ENCODE data around the gene LRRC4B. TPM values are rescaled to one million over a fixed set of nuclear protein-coding genes. Genes with fewer than 3 reads are reported as not detected.

The LRRC4B gene
- total and polyA plus RNA-seq, 12 donors, result 0.42 to 3.0 (median 0.78) TPM

GRCh38 chr19:50522881-50523280, 45.4 kb downstream of the LRRC4B start:
- ATAC-seq, result no peak
- TF ChIP-seq, protein P1, sequence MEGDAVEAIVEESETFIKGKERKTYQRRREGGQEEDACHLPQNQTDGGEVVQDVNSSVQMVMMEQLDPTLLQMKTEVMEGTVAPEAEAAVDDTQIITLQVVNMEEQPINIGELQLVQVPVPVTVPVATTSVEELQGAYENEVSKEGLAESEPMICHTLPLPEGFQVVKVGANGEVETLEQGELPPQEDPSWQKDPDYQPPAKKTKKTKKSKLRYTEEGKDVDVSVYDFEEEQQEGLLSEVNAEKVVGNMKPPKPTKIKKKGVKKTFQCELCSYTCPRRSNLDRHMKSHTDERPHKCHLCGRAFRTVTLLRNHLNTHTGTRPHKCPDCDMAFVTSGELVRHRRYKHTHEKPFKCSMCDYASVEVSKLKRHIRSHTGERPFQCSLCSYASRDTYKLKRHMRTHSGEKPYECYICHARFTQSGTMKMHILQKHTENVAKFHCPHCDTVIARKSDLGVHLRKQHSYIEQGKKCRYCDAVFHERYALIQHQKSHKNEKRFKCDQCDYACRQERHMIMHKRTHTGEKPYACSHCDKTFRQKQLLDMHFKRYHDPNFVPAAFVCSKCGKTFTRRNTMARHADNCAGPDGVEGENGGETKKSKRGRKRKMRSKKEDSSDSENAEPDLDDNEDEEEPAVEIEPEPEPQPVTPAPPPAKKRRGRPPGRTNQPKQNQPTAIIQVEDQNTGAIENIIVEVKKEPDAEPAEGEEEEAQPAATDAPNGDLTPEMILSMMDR (IDR thresholded peaks at IDR 0.05), result no peak
- Histone ChIP-seq H3K4me3 (no peak overlapping the region), H3K27ac (no peak overlapping the region), H3K9me3 (no peaks in the 10 kb centered on the region), H3K4me1 (no peaks in the 10 kb centered on the region), H3K36me3 (no peaks in the 10 kb centered on the region), H3K27me3 (no peaks in the 10 kb centered on the region)
- WGBS, 2 donors, result 90 to 91% methylated on average over 10 of the region's 10 CpGs
- DNase-seq, result no peak
- intact Hi-C loops (cut with DNase I), result no loop called here

GRCh38 chr19:50520822-50521465, 47.3 kb downstream of the LRRC4B start:
- Histone ChIP-seq H3K27me3 (peaks cover 0 to 10% (median 0%) of the 10 kb centered on the region in 7 donors), H3K36me3 (no peaks in the 10 kb centered on the region), H3K4me1 (no peaks in the 10 kb centered on the region), H3K9me3 (no peaks in the 10 kb centered on the region), H3K27ac (no peak overlapping the region), H3K4me3 (no peak overlapping the region)
- DNase-seq, result no peak
- WGBS, 2 donors, result 86 to 88% methylated on average over 17 of the region's 17 CpGs
- intact Hi-C loops (cut with DNase I), result no loop called here
- TF ChIP-seq, protein P1 (IDR thresholded peaks at IDR 0.05), result no peak
- no peak for ATAC-seq

- Histone ChIP-seq H3K9me3 (no peaks in the 10 kb centered on the region), H3K27me3 (peaks cover 0 to 13% (median 0%) of the 10 kb centered on the region in 7 donors), H3K4me3 (no peak overlapping the region), H3K27ac (no peak overlapping the region), H3K36me3 (no peaks in the 10 kb centered on the region), H3K4me1 (no peaks in the 10 kb centered on the region)
- ATAC-seq, result no peak
- intact Hi-C loops (cut with DNase I), result loop anchor here in 1 of 10 donors (10.0 kb wide), 1 partner anchor 286 kb away; no protein-coding TSS in a partner anchor
- TF ChIP-seq, protein P1 (IDR thresholded peaks at IDR 0.05), result no peak
- 97 to 98% methylated on average over 40 of the region's 40 CpGs for WGBS, 2 donors
- DNase-seq, result no peak
Observed at GRCh38 chr19:50519006-50519575, 49.1 kb downstream of the LRRC4B start.

- DNase-seq (no peak), ATAC-seq (no peak)
- Histone ChIP-seq H3K27ac (no peak overlapping the region), H3K4me1 (no peaks in the 10 kb centered on the region), H3K36me3 (no peaks in the 10 kb centered on the region), H3K27me3 (peaks cover 0 to 13% (median 0%) of the 10 kb centered on the region in 7 donors), H3K9me3 (no peaks in the 10 kb centered on the region), H3K4me3 (no peak overlapping the region)
- WGBS, 2 donors, result 94 to 96% methylated on average over 78 to 87 of the region's 87 CpGs
- TF ChIP-seq, protein P1 (IDR thresholded peaks at IDR 0.05), result peak in 1 of 9 donors; percentile 10
- intact Hi-C loops (cut with DNase I), result loop anchor here in 1 of 10 donors (10.0 kb wide), 1 partner anchor 286 kb away; no protein-coding TSS in a partner anchor
Observed at GRCh38 chr19:50518091-50519005, 49.9 kb downstream of the LRRC4B start.
